Measurements from ENCODE around the gene SCAI.

SCAI gene

DNA sequence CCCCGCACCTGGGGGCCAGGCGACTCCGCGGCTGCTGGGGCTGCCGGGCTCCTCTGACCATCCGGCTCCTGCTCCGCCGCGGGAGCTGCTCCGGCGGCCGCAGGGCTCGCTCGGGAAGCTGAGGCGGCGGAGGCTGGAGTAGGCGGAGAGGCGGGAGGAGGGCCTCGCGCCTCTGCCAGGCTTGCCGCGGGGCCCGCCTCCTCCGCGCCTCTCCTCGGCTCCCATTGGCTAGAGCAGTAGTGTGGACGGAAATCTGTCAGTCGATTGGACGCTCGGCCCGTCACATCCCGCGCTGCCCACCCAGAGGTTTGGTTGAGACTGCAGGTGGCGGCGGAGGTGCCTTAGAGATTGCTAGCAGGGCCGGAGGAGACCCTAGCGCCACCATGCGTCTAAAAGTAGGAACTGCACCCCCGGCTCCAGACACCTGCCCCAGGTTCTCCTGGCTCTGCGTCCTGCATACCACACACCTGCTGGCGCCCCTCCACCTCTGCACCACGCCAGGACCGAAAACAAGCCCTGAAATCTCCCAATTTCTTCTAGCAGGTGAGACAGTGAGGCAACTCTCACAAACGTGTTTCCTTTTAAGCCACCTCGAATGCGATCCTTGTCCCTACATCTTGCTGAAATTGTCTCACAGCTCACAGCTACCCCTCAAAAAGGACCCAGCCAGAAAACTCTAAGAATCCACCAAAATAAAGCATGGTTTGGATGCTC lies at the start of gene SCAI (continued):
- TF ChIP-seq TRIM28 (IDR thresholded peaks at IDR 0.05; ENCODE audit: borderline replicate concordance, low read length) (no peak), ZNF596 (tag by site-specific recombination; IDR thresholded peaks at IDR 0.05) (no peak), ZNF837 (tag by site-specific recombination; IDR thresholded peaks at IDR 0.05) (no peak), SP3 (tag by site-specific recombination; IDR thresholded peaks at IDR 0.05) (peak; percentile 80), ZNF121 (tag by site-specific recombination; IDR thresholded peaks at IDR 0.05) (no peak), SP2 (tag by site-specific recombination; IDR thresholded peaks at IDR 0.05) (peak; percentile 95), ZNF76 (tag by site-specific recombination; IDR thresholded peaks at IDR 0.05; ENCODE audit: borderline replicate concordance, low read depth) (no peak), KLF9 (tag by site-specific recombination; IDR thresholded peaks at IDR 0.05; ENCODE audit: low read depth) (no peak; the same call in 1 of the 2 replicates), BCL11A (tag by site-specific recombination; IDR thresholded peaks at IDR 0.05; ENCODE audit: low read depth) (no peak), MZF1 (tag by site-specific recombination; IDR thresholded peaks at IDR 0.05; ENCODE audit: borderline replicate concordance) (no peak), ZNF391 (tag by site-specific recombination; IDR thresholded peaks at IDR 0.05; ENCODE audit: borderline replicate concordance, low read depth) (peak; percentile 58; the same call in 1 of the 2 replicates), ZBTB17 (tag by site-specific recombination; IDR thresholded peaks at IDR 0.05) (peak; percentile 47; the same call in 1 of the 2 replicates), ZNF133 (tag by site-specific recombination; IDR thresholded peaks at IDR 0.05) (no peak), ZNF146 (tag by site-specific recombination; IDR thresholded peaks at IDR 0.05) (no peak), YY1 (tag by site-specific recombination; IDR thresholded peaks at IDR 0.05) (no peak), SCRT1 (tag by site-specific recombination; IDR thresholded peaks at IDR 0.05; ENCODE audit: borderline replicate concordance) (no peak), ZNF341 (tag by site-specific recombination; IDR thresholded peaks at IDR 0.05; ENCODE audit: low read depth) (peak; percentile 26; the same call in 1 of the 2 replicates), ZBTB48 (tag by site-specific recombination; IDR thresholded peaks at IDR 0.05) (peak; percentile 82), SP7 (tag by site-specific recombination; IDR thresholded peaks at IDR 0.05) (peak; percentile 35; the same call in 1 of the 2 replicates), ZSCAN16 (tag by site-specific recombination; IDR thresholded peaks at IDR 0.05) (no peak), ZNF223 (tag by site-specific recombination; IDR thresholded peaks at IDR 0.05) (no peak), ZNF600 (tag by site-specific recombination; IDR thresholded peaks at IDR 0.05) (peak; percentile 52; the same call in 1 of the 2 replicates), ZNF274 (IDR thresholded peaks at IDR 0.05; ENCODE audit: low read length) (no peak), ZNF274 (tag by site-specific recombination; IDR thresholded peaks at IDR 0.05; ENCODE audit: borderline replicate concordance) (no peak)
- TF ChIP-seq, protein P1, sequence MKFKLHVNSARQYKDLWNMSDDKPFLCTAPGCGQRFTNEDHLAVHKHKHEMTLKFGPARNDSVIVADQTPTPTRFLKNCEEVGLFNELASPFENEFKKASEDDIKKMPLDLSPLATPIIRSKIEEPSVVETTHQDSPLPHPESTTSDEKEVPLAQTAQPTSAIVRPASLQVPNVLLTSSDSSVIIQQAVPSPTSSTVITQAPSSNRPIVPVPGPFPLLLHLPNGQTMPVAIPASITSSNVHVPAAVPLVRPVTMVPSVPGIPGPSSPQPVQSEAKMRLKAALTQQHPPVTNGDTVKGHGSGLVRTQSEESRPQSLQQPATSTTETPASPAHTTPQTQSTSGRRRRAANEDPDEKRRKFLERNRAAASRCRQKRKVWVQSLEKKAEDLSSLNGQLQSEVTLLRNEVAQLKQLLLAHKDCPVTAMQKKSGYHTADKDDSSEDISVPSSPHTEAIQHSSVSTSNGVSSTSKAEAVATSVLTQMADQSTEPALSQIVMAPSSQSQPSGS (tag by site-specific recombination; IDR thresholded peaks at IDR 0.05; ENCODE audit: low read depth), result no peak
- TF ChIP-seq, protein P2, sequence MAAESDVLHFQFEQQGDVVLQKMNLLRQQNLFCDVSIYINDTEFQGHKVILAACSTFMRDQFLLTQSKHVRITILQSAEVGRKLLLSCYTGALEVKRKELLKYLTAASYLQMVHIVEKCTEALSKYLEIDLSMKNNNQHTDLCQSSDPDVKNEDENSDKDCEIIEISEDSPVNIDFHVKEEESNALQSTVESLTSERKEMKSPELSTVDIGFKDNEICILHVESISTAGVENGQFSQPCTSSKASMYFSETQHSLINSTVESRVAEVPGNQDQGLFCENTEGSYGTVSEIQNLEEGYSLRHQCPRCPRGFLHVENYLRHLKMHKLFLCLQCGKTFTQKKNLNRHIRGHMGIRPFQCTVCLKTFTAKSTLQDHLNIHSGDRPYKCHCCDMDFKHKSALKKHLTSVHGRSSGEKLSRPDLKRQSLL (tag by site-specific recombination; IDR thresholded peaks at IDR 0.05), result no peak
- TF ChIP-seq, protein P3, sequence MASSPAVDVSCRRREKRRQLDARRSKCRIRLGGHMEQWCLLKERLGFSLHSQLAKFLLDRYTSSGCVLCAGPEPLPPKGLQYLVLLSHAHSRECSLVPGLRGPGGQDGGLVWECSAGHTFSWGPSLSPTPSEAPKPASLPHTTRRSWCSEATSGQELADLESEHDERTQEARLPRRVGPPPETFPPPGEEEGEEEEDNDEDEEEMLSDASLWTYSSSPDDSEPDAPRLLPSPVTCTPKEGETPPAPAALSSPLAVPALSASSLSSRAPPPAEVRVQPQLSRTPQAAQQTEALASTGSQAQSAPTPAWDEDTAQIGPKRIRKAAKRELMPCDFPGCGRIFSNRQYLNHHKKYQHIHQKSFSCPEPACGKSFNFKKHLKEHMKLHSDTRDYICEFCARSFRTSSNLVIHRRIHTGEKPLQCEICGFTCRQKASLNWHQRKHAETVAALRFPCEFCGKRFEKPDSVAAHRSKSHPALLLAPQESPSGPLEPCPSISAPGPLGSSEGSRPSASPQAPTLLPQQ (tag by site-specific recombination; IDR thresholded peaks at IDR 0.05), result peak; percentile 48; the same call in 1 of the 2 replicates
- TF ChIP-seq, protein P4, sequence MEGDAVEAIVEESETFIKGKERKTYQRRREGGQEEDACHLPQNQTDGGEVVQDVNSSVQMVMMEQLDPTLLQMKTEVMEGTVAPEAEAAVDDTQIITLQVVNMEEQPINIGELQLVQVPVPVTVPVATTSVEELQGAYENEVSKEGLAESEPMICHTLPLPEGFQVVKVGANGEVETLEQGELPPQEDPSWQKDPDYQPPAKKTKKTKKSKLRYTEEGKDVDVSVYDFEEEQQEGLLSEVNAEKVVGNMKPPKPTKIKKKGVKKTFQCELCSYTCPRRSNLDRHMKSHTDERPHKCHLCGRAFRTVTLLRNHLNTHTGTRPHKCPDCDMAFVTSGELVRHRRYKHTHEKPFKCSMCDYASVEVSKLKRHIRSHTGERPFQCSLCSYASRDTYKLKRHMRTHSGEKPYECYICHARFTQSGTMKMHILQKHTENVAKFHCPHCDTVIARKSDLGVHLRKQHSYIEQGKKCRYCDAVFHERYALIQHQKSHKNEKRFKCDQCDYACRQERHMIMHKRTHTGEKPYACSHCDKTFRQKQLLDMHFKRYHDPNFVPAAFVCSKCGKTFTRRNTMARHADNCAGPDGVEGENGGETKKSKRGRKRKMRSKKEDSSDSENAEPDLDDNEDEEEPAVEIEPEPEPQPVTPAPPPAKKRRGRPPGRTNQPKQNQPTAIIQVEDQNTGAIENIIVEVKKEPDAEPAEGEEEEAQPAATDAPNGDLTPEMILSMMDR (tag by site-specific recombination; IDR thresholded peaks at IDR 0.05), result peak; percentile 93
